ENCODE results near the gene ENTPD1. TPM values are rescaled to one million over a fixed set of nuclear protein-coding genes. Genes with fewer than 3 reads are reported as not detected.
A peak's percentile ranks its signal among the peaks of the same experiment; 100 is the strongest.

The ENTPD1 gene
- total RNA-seq, 4 donors from 2014 or later: 7.2 to 19.3 (median 13.4) TPM

DNA sequence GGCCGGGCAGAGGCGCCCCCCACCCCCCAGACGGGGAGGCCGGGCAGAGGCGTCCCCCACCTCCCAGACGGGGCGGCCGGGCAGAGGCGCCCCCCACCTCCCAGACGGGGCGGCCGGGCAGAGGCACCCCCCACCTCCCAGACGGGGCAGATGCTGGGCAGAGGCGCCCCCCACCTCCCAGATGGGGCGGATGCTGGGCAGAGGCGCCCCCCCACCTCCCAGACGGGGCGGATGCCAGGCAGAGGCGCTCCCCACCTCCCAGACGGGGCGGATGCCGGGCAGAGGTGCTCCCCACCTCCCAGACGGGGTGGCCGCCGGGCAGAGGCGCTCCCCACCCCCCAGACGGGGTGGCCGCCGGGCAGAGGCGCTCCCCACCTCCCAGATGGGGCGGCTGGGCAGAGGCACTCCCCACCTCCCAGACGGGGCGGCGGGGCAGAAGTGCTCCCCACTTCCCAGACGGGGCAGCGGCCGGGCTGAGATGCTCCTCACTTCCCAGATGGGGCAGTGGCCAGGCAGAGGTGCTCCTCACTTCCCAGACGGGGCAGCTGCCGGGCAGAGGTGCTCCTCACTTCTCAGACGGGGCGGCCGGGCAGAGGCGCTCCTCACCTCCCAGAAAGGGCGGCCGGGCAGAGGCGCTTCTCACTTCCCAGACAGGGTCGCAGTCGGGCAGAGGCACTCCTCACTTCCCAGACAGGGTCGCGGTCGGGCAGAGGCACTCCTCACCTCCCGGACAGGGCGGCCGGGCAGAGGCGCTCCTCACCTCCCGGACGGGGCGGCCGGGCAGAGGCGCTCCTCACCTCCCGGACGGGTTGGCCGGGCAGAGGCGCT is 53.6 kb downstream of the ENTPD1 start:
- intact Hi-C loops (cut with DNase I): no loop called here
- TF ChIP-seq POLR2A (IDR thresholded peaks at IDR 0.05): no peak
- TF ChIP-seq CTCF (IDR thresholded peaks at IDR 0.05): no peak
- WGBS, 2 donors: 91 to 93% methylated on average over 6 to 25 of the region's 64 CpGs
- Histone ChIP-seq H3K4me1 (peaks cover 11 to 17% of the 10 kb centered on the region in 2 donors), H3K9me3 (no peaks in the 10 kb centered on the region), H3K27me3 (no peaks in the 10 kb centered on the region), H3K27ac (no peak overlapping the region), H3K4me3 (replicated peaks in 1 of 3) (no peak overlapping the region), H3K36me3 (no peaks in the 10 kb centered on the region)
- DNase-seq: no peak

DNA sequence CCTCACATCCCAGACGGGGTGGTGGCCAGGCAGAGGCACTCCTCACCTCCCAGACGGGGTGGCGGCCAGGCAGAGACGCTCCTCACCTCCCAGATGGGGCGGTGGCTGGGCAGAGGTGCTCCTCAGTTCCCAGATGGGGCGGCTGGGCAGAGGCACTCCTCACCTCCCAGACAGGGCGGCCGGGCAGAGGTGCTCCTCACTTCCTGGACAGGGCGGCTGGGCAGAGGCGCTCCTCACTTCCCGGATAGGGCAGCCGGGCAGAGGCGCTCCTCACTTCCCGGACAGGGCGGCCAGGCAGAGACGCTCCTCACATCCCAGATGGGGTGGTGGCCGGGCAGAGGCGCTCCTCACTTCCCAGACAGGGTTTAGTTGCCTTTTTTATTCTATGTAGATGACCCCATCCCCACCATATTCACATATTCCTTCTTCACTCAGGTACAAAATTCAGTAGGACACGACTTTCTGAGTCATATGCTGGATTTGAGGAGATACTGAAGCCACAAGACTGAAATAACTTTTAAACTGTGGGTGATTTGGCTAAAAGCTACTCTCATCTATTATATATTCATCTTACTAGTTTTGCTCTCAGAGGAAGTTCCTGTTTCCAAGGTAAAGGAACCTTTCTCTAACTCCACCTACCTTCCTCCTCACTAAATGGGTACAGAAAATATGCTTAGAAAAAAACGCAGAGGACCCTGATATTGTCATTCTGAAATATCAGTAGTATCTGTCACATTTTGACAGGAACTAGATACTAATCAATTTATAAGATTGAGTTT is 54.4 kb downstream of the ENTPD1 start:
- Histone ChIP-seq H3K4me3 (replicated peaks in 1 of 3) (no peak overlapping the region), H3K9me3 (no peaks in the 10 kb centered on the region), H3K27me3 (no peaks in the 10 kb centered on the region), H3K36me3 (no peaks in the 10 kb centered on the region), H3K27ac (no peak overlapping the region), H3K4me1 (peaks cover 19 to 25% of the 10 kb centered on the region in 2 donors)
- 90 to 94% methylated on average over 20 of the region's 20 CpGs for WGBS, 2 donors
- DNase-seq: no peak
- intact Hi-C loops (cut with DNase I): no loop called here
- TF ChIP-seq POLR2A (IDR thresholded peaks at IDR 0.05) (no peak), CTCF (IDR thresholded peaks at IDR 0.05) (no peak)

DNA sequence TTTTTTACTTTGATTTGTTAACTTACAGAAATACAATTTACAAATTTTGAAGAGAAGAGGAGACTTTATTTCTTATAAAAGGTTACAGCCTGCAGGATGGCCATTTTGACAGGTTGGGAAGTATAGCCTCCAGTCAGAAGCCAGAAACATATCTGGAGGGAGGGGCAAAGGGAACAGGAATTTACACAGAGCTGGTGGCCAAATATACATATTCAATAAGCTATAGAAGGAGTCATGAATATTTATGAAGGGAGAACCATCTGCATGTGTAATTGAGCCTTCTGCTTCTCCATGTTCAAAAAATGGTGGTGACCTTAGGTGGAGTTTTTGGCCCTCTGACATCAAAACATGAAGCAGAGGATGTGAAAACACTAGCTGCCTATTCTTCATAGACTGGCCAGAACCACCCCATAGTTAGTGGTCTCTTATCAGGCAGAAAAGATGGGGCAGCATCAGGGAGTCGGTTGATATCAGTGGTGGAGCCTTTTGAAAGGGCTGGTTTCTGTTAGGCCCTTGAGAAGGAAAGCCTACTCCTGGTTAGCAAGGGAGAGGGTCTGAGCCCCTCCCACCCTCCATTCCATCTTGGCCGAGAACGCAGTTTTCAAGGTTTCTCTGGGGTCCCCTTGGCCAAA is 57.2 kb downstream of the ENTPD1 start:
- no peaks in the 10 kb centered on the region for H3K9me3 ChIP-seq
- 85 to 92% methylated on average over 3 of the region's 3 CpGs for WGBS, 2 donors
- intact Hi-C loops (cut with DNase I): no loop called here
- no peaks in the 10 kb centered on the region for H3K36me3 ChIP-seq
- H3K4me1 ChIP-seq: peaks cover 24 to 32% of the 10 kb centered on the region in 2 donors
- no peak for TF ChIP-seq CTCF (IDR thresholded peaks at IDR 0.05)
- no peak for TF ChIP-seq POLR2A (IDR thresholded peaks at IDR 0.05)
- H3K27me3 ChIP-seq: no peaks in the 10 kb centered on the region
- no peak for DNase-seq
- H3K4me3 ChIP-seq (replicated peaks in 1 of 3): no peak overlapping the region
- peak overlapping the region in 2 of 3 donors; percentile 84 to 85 for H3K27ac ChIP-seq

DNA sequence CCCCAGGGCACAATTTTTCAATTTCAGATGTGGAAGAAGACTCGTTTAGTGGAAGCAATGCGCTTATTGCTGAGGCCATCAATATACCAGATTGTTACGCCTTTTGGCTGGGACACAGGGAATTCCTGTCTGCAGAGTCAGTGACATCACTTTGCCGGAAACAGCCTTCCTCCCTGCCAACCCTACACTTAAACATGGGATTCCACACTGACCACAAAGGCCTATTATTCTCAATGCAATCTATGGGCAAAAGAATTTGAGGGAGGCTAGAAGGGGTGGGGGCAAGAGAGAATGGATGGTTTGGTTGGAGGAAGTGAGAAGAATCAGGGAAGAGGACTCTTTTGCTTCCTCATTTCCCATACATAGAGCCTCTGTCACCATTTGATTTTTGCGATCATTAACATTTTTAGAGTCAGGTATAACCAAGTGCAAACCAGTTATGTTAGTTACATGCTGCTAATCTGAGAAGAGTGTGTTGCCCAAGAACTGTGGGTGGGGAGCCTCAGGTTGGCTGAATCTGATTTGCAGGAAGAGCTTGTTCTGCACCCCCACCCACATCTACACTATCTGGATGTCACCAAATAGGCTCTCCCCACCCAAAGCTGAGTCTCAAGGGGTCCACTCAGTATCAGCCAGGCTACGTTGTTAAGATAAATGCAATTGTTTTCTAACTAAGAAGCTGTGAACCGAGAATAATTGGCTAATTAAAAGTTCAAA is 58.2 kb downstream of the ENTPD1 start:
- 31 to 39% methylated on average over 7 of the region's 7 CpGs for WGBS, 2 donors
- Histone ChIP-seq H3K27ac (peak overlapping the region; percentile 63 to 85 (median 84)), H3K4me3 (replicated peaks in 1 of 3) (no peak overlapping the region), H3K36me3 (no peaks in the 10 kb centered on the region), H3K9me3 (no peaks in the 10 kb centered on the region), H3K27me3 (no peaks in the 10 kb centered on the region), H3K4me1 (peaks cover 24 to 41% of the 10 kb centered on the region in 2 donors)
- TF ChIP-seq CTCF (IDR thresholded peaks at IDR 0.05) (no peak), POLR2A (IDR thresholded peaks at IDR 0.05) (peak in 1 of 2 donors; percentile 5)
- intact Hi-C loops (cut with DNase I): no loop called here
- DNase-seq: peak; percentile 76 to 80

Data from thyroid gland (tissue), 4 donors.